PFSK-1 (cell line): Measurements from ENCODE around the gene LHX5.

Source experiments
- POLR2AphosphoS5 ChIP-seq: IDR thresholded peaks from 2 replicates; pipeline ENCODE4 v1.6.1; 2012; ENCODE audit warnings: low read depth, mild to moderate bottlenecking, control low read depth, low read length, moderate library complexity
- REST ChIP-seq, 2 experiments: IDR thresholded peaks; 2 replicates each; pipeline versions ENCODE4 v1.6.1 to v1.8.0; 2011 to 2012; ENCODE audit warnings: low read depth in 2 of 2, low read length in 2 of 2, control low read depth in 1 of 2, inconsistent platforms in 1 of 2, mild to moderate bottlenecking in 1 of 2, moderate library complexity in 1 of 2; ENCODE audit not compliant: insufficient read depth in 1 of 2
- SIN3A ChIP-seq: IDR thresholded peaks from 2 replicates; pipeline ENCODE4 v1.6.1; 2012; ENCODE audit warnings: mild to moderate bottlenecking, low read length, moderate library complexity, borderline replicate concordance; ENCODE audit not compliant: insufficient read depth
- TAF1 ChIP-seq: IDR thresholded peaks from 2 replicates; pipeline ENCODE4 v1.6.1; 2012; ENCODE audit warnings: low read length, control low read depth, borderline replicate concordance; ENCODE audit not compliant: insufficient read depth

DNA sequence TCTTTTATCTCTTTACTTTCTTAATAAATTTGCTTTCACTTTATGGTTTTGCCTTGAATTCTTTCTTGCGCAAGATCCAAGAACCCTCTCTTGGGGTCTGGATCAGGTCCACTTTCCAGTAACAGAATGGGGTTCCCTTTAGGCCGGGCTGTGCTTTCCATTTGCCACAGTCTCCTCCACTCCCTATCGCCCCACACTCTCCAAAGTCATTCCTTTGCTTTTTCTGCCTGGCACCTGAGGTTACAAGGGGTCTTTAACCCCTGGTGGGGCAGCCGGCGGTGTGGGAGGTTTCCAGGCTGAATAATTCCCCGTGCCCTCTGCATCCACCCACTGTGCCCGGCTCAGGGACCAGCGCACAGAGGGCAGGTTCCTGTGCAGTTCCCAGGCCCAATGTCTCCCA lies 42.9 kb upstream of the LHX5 start:
- TF ChIP-seq POLR2AphosphoS5 (no peak), REST (IDR thresholded peaks at IDR 0.05; ENCODE audit: insufficient read depth in 1 of 2, low read depth in 2 of 2, low read length in 2 of 2) (no peak), TAF1 (no peak), SIN3A (no peak)
